ENCODE results near the gene RASGRP1. TPM values are rescaled to one million over a fixed set of nuclear protein-coding genes. Genes with fewer than 3 reads are reported as not detected.

The RASGRP1 gene
- total RNA-seq, 1 experiment from 2014 or later = 0.27 TPM

DNA sequence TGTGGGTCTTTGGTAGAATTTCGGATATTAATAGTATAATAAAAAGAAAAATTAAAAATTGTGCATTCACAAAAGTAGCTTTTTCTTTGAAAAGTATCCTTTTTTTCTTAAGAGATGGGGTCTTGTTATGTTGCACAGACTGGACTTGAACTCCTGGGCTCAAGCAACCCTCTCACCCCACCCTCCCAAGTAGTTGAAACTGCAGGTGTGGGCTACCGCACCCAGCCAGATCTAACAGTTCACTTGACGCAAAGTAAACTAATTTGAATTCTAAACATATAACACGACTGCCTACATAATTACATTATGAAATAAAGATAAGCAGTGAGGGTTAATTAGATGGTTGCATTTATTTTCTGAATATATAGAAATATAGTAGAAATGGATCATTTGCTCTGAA, 99.9 kb downstream of the RASGRP1 start:
- DNase-seq (ENCODE audit: extremely low read depth, low read depth) = no peak

DNA sequence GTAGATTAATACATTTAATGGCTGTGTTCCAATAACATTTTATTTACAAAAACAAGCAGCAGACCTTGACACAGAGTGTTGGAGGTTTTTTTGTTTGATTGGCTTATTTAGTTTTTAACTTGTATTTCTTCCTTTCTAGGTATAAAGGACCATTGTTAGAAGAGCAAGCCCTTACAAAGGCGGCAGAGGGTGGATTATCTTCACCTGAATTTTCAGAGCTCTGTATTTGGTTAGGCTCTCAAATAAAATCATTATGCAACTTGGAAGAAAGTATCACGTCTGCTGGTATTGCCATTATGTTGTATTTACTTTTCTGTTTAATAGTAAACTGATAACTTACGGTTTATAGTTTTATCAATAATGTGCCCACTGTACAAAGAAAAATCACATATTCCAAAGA, 100.7 kb downstream of the RASGRP1 start:
- DNase-seq (ENCODE audit: extremely low read depth, low read depth) = no peak

DNA sequence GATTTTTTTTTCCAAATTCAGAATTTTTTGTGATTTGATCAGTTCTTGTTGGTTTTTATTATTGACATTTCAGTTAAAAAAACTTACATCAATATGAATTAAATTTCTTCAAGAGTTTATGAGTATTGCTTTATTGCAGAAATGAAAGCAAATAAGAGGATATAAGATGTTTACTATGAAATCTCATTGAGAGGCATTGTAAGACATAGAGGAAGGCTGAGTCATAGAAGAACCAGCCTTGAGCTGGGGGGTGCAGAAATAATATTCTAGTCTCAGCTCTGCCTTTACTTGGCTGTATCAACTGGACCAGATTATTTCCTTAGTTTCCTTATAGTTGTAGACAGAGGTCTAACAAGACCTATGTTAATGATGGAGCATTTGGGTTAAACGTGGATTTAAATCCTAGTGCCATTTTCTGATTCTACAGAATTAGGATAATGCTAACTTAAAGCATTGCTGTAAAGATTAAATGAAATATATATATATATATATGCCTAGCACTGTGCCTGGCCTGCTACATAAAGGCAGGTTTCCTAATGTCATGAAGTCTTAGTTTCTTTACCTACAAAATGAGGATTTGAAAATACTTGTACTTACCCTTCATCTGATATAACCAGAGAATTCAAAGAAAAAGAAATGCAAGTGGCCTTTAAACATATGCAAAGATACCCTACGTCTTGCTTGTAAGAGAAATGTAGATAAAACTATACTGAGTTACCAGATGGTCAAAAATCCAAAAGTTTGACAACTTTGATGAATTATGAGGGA, 103.4 kb downstream of the RASGRP1 start:
- DNase-seq (ENCODE audit: extremely low read depth, low read depth) = no peak

DNA sequence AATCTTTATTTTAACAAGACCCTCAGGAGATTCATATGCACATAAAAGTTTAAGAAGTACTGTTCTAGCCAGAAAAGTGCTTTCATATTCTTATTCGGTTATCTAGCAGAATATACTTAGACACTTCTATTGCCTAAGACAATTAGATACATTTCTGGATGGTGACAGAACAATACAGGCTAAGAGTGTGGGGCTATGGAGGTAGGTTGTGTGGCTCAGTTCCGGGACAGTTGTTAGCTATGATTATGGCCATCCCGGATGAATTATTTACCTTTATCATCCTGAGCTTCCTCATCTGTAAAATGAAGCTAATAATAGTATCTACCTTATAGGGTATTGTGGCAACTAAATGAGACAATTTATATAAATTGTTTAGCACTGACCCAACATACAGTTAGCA, 104.1 kb downstream of the RASGRP1 start:
- no peak for DNase-seq (ENCODE audit: extremely low read depth, low read depth)

DNA sequence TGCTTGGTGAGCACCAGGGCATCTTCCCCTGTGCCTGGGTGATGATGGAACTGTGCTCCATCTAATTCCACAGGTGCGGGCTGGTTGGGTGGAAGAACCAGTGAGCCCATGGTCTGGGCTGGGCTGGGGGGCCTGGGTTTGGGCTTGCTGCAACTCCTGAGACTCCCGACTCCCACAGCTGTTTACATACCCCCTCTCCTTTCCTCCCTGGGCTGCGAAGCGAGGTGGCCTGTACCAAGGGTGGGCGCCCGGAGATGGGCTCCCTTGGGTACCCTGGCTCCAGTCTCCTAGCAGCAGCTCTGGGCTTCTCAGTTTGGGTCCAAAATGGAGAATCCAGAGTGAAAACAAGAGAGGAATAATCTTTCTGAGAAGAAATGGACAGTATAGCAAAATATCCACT, 105.1 kb downstream of the RASGRP1 start:
- DNase-seq (ENCODE audit: extremely low read depth, low read depth) = no peak

DNA sequence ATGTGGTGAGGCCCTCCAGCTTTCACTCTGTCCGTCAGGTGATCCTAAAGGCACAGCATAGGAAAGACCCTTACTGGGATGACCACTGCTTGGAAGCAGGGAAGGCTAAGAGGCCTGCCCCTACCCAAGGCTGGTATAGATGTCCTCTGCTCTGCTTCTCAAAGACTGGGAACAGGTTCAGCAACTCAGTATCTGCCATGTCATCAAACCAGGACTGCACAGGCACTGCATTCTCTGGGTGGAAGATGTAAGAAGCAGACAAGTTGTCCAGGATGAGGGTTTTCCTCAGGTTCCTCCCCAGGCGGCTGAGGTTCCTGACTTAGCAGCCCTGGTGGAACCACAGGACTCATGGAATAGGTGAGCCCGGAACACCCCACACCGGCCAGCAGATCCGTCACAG, 106.0 kb downstream of the RASGRP1 start:
- DNase-seq (ENCODE audit: extremely low read depth, low read depth) = no peak

DNA sequence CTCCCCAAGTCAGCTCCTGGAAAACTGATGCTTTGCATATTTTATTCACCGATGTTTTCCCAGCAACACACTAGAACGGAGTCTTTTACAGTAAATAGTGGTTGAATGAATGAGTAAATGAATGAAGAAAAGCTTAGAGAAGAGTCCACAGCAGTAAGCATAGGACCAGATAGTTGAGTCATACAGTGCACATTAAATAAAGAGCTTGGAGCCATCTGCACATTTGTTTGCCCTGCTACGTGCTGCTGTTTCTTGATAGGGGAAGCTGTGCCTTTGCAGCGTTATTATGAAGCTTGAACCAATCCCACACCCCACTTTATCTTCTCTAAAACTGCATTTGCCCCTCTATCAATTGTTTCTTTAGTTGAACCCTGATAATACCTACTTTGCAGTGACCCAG, 109.5 kb downstream of the RASGRP1 start:
- no peak for DNase-seq (ENCODE audit: extremely low read depth, low read depth)

DNA sequence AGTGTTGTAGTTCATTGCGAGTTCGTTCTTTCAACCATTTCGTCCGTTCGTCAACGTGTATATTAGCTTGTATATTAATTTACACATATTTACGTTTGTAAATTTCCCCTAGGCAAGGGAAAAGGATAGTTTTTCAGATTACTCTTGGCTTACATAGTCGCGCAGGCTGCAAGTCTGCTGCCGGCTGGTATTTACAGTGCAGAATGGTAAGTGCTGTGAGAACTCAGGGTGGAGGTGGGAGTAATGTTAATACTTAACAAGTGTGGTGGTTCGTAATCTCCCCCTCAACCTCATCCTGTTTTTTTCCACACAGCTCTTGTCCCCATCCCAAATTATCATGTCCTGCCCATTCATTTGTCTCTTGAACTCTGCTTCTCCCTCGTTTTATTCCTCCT, 109.9 kb downstream of the RASGRP1 start:
- no peak for DNase-seq (ENCODE audit: extremely low read depth, low read depth)

DNA sequence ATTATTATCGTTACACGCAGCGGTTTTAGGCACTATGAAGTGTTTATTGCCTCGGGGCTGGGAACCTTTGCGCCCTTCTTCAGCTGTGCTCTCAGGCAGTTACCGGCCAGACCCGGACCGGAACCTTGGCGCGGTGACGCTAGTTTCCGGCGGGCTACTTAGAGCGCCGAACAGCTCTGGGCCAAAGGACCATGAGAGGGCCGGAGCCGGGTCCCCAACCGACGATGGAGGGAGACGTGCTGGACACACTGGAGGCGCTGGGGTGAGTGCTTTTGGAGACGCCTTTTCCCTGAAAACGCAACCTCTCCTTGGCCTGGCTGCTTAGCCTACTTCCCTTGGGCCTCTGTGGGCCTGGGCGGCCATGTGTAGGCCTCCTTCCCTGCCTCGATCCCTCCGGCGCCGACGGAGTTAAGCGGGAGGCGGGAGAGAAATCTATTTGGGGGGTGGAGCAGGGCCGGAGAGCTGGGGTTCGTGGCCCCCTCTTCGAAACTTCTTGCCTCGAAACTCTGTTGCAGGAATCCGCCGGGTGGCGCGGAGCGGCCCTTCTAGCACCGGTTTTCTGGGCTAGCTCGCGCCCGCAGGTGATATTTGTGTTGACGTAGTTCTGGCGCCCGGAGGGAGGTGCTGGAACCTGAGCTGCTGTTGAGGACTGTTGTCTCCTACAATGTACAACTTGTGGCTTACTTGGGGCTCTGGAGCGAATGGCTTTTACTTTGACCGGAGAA, 110.5 kb downstream of the RASGRP1 start, which contains the start of gene FAM98B:
Gene FAM98B, plus strand, starts transcription at position 157 of the 725 bp plus-strand sequence. Its CDS starts 35 bp downstream, at position 192.
- peak; percentile 79 for DNase-seq (ENCODE audit: extremely low read depth, low read depth)

DNA sequence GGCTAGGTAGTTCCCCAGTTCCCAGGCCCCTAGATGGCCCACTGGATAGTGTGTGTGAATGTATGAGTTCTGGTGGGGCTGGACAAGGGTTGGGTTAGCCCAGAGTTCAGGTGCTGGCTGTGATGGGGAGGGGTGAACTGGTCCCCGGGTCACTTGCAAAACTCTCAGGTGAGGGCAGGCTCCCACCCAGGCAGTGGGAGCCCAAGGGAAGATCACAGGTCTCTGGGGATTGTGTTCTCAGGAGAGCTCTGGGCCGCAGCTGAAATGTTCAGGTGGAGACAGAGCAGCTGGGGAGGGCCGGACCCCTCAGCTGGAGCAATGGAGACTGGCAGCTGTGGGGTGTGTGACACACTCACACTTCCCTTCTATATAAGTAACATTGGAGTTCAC, 123.5 kb downstream of the RASGRP1 start:
- no peak for DNase-seq (ENCODE audit: extremely low read depth, low read depth)

DNA sequence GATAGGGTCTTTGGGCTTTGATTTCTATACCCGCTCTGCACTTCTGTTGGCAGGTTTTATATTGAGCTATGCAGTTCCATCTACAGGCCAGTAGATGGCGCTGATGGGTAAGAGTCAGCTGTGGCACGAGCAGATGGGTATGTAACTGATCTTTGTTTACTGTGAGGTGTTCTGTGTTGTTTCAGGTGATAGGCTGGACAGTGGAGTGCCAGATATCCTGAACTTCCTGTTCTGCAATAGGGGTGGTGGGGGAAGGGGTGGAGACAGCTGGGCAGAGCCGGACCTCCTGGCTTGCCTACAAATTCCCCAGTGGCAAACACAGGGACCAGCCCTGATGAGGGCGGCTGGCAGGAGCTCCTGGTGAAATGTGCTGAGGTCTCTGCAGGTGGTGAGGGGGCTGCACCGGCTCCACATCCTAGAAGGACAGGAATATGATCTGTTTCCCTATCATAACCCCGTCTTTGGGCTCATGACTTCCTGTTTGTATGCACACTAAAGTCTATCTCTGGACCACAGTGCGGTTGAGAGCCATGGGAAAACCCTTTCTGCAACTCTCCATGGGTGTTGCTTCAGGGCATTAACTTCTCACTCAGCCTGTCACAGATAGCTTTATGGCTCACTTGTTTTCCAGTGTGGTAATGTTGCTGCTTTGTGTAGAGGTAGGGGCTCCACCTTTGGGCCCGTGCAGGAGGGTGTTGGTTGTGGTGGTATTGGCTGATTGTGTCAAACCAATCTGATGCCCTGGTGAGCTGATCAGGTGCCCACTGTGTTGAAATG, 124.1 kb downstream of the RASGRP1 start:
- DNase-seq (ENCODE audit: extremely low read depth, low read depth) = peak; percentile 54

Other genes starting within 250 kb of the RASGRP1 start
- 17.8 and 19.9 TPM in 2 replicates for gene FAM98B, start 110.7 kb downstream of the RASGRP1 start, total RNA-seq (2014; rRNA removed; shearing (Covaris generic))